Left hindlimb (tissue), 1 donor: ENCODE results near the gene GNAL.
"Not testable (repeated sequence)": the region's sequence is repeated elsewhere in the genome, so short reads cannot be mapped to it uniquely, and the experiment has no call there.

Experiments used
- DNase-seq: peaks from one replicate; pipeline ENCODE4 v3.0.0-alpha.2; 2018

GNAL gene

GRCh38 chr18:11688972-11689668 is at the start of gene GNAL:
GNAL (plus strand) TSS chr18:11689264; CDS start chr18:11689564, 300 bp downstream.
- peak; percentile 81 for DNase-seq

DNA sequence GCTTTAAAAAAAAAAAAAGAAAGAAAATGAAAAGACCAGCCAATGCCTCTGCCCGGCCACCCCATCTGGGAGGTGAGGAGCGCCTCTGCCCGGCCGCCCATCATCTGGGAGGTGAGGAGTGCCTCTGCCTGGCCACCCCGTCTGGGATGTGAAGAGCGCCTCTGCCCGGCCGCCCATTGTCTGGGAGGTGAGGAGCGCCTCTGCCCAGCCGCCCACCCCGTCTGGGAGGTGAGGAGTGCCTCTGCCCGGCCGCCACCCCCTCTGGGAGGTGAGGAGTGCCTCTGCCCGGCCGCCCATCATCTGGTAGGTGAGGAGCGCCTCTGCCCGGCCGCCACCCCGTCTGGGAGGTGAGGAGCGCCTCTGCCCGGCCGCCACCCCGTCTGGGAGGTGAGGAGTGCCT is 41.8 kb upstream of the GNAL start:
- DNase-seq = not testable (repeated sequence)

DNA sequence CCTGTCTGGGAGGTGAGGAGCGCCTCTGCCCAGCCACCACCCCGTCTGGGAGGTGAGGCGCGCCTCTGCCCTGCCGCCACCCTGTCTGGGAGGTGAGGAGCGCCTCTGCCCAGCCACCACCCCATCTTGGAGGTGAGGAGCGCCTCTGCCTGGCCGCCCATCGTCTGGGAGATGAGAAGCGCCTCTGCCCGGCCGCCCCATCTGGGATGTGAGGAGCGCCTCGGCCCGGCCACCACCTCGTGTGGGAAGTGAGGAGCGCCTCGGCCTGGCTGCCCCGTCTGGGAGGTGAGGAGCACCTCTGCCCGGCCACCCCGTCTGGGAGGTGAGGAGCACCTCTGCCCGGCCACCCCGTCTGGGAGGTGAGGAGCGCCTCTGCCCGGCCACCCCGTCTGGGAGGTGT is 41.3 kb upstream of the GNAL start:
- not testable (repeated sequence) for DNase-seq

DNA sequence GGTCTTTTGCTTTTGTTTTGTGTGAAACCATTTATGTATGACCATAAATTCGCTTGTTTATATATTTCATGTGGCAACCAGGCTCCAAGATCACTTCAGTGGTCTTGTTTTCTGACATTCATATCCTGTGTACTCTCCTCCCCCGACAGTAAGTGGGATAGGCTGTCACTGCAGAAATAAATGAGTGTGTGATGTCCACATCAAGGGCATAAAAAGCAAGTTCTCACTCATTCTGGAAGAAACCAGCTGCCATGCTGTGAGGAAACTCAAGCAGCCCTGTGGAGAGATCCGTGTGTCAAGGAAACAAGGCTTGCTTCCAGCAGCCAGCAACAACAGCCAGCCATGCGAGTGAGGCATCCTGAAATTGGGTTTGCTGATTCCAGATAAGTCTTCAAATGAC is 39.2 kb upstream of the GNAL start:
- DNase-seq = no peak

- DNase-seq = no peak
These were observed 37.2 kb upstream of the GNAL start for GRCh38 chr18:11651899-11652298.

- no peak for DNase-seq
These were observed 35.5 kb upstream of the GNAL start for GRCh38 chr18:11653521-11653920.

DNA sequence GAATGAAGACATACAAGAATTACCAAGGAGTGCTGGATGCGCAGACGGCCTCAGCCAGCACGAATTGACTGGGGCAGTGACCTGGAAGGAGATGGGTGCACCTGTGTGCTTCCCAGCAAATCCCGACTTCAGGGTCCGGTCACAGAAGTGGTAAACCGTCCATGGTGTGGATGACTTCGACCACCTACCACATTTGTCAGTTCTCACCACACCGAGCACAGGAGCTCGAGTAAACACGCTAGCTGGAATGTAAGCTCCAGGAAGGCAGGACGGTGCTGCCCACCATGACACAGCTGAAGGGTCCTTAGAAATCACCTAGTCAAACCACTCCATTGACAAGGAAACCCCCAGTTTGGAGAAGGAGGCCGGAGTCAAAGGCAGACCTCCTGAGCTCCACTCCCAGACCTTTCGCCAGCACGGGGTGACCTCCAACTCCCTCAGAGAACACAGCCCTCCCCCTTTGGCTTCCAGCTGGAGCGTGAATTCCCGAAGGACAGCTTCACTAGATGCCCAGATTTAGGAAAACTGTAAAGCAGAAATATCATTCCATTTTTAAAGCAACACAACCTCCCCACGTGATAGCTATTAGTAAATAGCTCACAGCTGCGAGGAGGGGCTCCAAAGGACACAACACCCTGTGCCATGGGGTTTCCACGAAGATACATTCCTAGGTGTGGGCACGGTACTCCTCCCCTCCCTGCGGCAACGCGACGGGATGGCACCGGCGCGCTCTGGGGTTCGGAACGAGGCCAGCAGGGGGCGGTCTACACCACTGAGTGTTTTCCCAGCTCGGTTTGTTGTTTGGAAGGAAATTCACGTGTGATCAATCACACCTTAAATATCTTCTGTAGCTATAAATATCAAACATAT is 34.1 kb upstream of the GNAL start:
- no peak for DNase-seq

DNA sequence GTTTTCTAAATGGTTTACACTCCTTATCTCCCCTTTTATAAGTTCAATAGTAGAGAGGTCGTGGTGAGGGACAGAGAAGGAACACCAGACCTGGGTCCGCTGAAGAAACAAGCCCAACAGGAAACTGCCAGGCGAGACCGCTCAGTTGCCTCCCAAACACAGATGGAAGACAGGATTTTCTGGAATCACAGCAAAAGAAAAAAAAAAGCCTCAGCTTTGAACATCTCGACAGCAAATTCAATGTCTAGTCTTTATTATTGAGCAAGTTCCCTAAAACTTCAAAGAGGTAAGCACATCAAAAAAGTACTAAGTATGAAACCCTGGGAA is 33.5 kb upstream of the GNAL start:
- DNase-seq = no peak

- no peak for DNase-seq
These were observed 31.9 kb upstream of the GNAL start for GRCh38 chr18:11657152-11657551.

- no peak for DNase-seq
These were observed 31.5 kb upstream of the GNAL start for GRCh38 chr18:11657554-11657953.

DNA sequence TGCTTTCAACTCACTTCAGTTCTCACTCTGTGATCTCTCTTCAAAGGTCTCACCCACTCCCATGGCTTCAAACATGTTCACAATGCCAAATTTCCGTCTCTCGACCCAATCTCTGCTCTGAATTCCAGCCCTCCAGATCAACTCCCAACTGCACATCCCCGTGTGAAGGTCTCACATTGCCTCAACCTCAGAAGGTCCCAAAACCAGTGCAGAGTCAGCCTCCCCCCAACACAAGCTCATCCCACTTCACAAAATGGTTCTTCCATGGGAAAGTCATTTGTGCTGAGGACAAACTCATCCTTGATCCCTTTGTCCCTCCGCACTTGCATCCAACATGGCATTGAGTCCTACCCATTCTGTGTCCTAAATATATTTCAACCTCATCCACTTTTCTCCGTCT is 31.0 kb upstream of the GNAL start:
- no peak for DNase-seq

GRCh38 chr18:11658989-11659388 is 30.1 kb upstream of the GNAL start:
- no peak for DNase-seq

DNA sequence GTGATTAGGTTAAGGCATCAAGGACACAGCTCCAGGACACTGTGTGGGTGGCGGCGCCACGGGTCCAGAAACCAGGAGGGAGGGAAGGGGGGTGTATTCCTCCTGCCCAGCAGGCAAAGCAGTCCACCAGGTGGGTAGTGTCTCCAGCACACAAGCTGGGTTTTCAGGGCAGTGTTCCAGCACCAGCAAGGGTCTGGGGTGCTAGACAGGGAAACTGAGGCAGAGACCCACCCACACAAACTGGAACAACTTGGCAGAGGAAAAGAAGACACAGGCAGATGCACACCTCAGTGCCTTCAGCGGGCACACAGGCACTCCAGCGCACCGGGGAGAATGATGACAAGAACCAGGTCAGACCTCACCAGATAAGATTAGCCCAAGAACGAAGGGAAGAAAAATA is 28.4 kb upstream of the GNAL start:
- DNase-seq = no peak

DNA sequence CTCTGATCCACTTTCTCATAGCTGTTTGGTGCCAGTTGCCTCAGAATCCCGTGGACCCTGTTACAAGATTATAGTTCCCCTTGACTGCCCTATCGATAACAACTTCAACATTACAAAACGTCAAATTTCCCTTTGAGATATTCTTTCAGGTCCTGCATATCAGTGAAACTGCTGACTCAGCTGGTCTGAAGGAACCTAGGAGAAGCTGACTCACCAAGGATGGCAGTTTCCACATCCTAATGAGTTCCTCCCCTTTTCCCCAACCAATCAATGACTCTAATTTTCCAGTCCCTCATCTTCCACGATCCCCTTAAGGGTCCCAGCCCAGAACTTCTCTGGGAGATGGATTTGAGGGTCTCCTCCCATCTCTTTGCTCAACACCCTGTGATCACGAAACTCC is 27.6 kb upstream of the GNAL start:
- DNase-seq = no peak

- DNase-seq = no peak
These were observed 25.5 kb upstream of the GNAL start for GRCh38 chr18:11663439-11664029.

DNA sequence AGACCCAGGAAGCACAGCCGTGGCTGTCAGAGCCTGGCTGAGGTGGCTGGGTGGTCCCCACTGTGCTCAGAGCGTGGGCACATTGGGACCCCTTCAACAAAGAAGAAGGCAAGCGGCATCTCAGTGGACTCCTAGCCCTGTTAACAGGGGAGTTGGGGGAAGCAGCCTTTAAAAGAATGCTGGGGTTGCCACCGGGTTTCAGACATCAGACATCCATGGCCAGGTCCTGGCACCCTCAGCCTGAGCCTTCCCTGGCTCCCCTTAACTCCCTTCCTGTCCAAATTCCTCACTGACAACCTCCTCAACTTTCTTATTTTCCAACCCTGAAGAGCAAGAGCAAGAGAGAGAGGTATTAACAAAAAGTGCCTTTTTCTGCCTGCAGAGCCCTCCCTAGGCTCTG is 24.8 kb upstream of the GNAL start:
- no peak for DNase-seq

- no peak for DNase-seq
These were observed 23.9 kb upstream of the GNAL start for GRCh38 chr18:11665146-11665545.

GRCh38 chr18:11665587-11665986 is 23.5 kb upstream of the GNAL start:
- no peak for DNase-seq

- no peak for DNase-seq
These were observed 22.9 kb upstream of the GNAL start for GRCh38 chr18:11666176-11666575.

DNA sequence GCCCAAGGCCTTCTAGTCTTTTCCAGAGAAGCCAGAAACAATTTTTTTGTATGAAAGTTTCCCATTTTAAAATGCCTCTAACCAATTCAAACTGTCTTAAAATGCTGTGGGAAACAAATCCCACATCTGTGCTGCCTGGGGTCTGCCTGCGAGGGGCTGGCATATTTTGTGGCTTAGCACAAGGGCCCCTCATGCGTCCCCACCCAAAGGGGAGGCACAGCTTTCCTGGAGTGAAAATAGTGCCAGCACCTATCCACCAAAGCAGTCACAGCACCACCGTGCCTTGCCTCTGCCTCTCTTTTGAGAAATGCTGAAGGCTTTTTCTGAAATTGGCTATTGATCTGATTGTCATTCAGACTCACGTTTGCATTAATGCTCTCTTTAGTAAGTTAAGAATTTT is 22.2 kb upstream of the GNAL start:
- DNase-seq = no peak

GRCh38 chr18:11667578-11667977 is 21.5 kb upstream of the GNAL start:
- DNase-seq = no peak

DNA sequence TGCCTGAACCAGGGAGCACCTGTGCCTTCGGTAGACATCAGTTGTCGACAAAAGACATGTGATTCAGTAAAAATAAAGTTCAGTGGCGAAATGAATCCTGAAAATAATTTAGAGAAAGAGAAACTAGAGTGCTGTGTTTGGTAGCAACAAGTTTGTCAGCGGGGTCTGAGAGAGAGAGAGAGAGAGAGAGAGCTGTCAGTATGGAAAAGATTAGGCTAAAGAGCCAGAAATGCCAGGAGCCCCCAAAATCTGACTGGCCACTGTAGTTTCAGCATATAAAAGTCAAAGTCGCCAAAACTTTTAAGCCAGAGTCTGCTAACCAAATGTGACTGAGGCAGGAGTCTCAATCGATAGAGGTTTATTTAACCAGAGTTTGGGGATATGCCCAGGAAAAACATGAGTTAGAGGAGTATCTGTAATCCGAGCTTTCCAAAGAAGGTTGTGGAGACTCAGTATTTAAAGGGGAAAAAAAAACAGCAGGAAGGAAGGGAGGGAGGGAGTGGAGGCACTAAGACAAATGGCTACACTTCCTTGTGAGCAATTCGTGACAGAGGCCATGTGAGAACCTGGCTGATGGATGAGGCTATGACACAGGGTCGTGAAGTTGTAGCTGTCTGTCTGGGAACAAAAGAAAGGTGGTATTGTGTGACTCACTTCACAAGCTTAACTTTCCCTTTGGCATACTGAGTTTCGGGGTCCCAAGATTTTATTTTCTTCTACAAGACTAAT is 20.5 kb upstream of the GNAL start:
- DNase-seq = no peak

- no peak for DNase-seq
These were observed 19.7 kb upstream of the GNAL start for GRCh38 chr18:11669271-11669947.
